GM21360 (cell line): ENCODE measurements around the gene RAPGEF4.

Experiments
- ATAC-seq: cut with Tn5 transposase; IDR thresholded peaks from one replicate; pipeline ENCODE4 v1.9.1; 2021; ENCODE audit warnings: mild to moderate bottlenecking, moderate library complexity; ENCODE audit not compliant: unreplicated experiment

RAPGEF4 gene

DNA sequence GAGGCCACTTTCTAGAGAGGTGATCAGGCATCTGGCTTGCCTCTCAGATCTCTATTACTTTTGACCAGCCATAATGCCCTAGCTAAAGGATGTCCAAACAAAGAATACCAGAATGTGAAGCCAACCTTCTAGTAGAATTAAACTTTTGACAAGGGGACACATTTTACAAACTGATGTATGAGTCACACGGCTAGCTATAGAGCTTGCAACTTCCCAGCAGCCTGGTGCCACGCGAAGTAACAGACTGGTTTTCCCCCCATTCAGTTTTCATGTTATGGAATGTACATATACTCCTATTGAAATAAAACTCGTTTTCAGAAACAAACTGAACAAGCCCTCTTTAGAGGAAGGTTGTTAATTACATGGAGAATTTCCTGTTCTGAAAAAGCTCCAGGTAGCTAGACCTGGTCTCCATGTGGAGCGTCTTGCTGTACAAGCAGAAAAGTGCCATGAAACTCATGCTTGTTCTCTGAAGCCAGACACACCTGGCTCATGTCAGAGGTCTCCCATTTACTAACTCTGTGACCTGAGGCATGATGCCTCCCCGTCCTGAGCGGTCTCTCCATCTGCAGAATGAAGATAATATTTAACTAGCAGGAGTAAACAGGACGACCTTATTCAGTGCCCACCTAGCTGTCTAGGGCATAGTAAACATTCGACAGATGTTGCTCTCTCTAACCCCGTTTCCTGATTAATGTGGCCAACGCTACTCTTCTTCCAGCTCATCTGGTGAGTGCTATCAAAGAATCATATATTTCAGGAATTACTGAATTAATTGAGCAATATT is 258.5 kb downstream of the RAPGEF4 start:
- ATAC-seq = no peak

DNA sequence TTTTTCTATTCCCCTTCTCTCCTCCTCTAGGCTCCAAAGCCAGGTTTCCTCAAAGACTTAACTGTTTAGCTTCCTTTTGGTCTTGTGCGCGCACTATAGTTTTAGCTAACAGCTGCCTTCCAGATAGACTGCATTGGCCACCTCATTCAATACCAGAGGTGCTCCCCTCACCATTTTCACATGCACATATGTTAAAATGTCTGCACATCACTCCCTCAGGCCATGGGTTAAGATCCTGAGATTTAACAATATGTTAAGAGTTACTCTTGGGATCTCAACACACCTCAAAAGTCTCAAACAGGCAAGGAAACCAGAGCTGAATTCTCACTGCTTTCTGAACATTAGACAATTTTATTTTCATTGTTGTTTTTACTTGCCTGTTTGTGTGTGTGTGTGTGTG is 259.2 kb downstream of the RAPGEF4 start:
- ATAC-seq = no peak

DNA sequence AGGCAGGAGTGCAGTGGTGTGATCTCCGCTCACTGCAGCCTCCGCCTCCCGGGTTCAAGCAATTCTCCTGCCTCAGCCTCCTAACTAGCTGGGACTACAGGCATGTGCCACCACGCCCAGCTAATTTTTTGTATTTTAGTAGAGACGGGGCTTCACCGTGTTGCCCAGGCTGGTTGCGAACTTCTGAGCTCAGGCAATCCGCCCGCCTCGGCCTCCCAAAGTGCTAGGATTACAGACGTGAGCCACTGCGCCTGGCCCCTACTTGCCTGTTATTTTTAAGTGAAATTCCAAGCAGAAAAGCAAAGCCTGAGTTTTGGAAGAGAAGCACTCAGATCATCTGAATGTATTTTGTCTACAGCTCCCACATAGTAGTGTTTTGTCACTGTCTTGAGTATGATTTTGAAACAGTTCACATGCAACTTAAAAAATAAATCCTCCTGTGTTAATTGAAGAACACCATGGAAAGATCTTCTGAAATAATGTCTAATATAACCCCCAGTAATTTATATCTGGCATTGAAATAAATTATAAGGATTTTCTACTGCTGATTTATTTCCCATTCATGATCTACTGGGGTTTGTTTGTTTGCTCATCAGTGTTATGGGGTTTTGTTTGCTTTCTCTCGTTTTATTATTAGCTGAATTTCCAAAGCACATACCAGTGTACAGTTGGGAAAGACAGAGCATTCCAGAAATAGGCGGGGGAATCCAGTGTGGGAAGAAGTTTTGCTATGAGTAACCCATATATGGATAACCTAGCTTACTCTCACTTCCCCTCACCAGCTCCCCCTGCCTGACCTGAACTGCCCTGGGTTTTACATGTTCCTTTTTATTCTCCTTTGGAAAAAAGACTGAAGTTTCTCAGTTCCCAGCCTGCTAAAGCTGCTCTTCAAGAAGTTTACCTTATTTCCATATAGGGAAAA is 259.9 kb downstream of the RAPGEF4 start:
- no peak for ATAC-seq

DNA sequence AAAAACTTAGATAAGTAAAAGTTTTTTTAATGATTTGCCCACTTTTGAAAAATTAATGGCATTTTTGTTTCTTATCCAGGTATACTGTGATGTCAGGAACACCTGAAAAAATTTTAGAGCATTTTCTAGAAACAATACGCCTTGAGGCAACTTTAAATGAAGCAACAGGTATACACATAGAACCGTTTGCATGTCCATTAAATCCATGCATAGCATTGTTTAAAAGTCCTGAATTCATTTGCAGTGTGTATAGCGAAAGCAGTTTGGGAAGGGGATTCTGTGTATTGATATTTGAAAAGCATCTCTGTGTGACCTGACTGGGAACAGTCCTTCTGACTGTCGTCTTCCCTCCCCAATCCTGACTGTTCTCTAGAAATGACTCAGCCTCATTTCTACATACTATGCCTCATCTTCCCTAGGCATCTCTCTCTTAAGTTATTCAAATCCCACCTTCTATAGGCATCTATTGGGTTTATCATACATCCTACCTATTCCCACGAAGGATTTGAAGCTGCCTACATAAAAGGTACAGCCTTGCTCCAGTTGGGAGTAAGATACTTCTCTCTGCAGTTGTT is 260.8 kb downstream of the RAPGEF4 start:
- ATAC-seq = no peak

DNA sequence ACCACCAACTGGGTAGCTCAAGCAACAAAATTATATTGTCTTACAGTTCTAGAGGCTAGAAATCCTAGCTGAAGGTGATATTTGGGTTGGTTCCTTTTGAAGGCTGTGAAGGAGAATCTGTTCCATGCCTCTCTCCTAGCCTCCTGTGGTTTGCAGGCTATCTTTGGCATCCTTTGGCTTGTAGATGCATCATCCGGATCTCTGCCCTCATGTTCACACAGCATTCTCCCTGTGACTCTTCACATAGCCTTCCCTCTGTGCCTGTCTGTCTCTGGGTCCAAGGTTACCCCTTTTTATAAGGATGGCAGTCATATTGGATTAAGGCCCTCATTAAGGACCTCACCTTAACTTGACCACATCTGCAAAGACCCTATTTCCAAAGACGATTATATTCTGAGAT is 261.4 kb downstream of the RAPGEF4 start:
- ATAC-seq = no peak

DNA sequence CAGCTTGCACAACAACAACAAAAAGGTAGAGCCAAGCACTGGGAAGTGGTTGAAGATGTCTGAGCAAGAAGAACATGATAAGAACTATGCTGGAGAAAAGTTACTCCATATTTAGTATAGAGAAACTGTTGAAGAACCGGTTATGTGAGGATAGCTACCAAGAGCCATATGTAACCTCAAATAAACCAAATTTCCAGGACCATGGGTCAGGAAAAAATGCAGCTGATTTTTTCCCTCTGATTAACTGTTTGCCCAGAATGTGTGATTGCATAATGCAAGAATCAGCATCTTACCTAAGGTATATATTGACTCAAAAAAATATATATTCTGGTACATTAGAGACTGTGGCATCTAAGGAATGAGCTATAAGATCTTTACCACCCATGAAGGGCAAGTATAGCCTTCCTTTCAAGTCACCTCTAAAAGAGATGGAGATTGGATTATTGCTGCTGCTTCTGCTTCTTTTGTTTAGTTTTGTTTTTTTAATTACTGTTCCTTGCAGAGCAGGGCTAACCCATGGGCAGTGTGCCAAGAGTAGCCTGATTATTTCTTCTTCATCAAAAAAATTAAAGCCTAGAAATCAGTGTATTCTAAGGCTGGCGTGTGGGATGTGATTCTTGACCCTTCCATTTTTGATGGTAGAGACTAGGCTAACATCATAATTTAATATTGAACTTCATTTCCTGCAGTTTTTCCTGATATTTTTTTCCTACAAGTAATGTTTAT is 263.1 kb downstream of the RAPGEF4 start:
- no peak for ATAC-seq

DNA sequence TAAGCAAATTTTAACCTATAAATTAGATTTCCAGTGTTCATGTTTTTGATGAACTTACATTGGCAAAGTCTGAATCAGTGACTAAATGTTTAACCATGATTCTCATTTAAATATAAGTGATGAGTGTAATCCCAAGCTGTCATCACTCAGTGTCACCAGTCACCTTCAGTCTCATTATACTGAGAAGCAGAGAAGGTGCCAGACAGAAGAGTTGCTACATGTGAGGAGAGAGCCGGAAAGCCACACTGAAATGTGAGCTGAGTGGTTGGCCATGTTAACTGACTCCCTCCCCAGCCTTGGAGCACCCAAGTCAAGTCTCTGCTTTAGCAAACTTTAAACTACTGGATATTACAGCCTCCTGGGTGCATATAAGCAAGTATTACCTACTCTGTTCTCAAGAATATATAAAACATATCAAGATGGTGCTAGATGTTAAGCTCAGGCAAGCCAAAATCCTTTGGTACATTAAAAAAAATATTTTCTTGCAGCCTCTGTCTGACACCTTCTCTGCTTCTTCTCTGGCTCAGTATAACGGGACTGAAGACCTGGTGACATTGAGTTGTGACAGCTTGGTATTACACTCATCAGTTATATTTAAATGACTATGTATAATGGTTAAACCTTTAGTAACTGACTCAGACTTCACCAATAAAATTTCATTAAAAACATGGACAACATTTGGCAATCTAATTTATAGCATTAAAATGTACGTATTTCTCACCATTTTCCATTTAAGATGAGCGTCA is 264.2 kb downstream of the RAPGEF4 start:
- no peak for ATAC-seq

DNA sequence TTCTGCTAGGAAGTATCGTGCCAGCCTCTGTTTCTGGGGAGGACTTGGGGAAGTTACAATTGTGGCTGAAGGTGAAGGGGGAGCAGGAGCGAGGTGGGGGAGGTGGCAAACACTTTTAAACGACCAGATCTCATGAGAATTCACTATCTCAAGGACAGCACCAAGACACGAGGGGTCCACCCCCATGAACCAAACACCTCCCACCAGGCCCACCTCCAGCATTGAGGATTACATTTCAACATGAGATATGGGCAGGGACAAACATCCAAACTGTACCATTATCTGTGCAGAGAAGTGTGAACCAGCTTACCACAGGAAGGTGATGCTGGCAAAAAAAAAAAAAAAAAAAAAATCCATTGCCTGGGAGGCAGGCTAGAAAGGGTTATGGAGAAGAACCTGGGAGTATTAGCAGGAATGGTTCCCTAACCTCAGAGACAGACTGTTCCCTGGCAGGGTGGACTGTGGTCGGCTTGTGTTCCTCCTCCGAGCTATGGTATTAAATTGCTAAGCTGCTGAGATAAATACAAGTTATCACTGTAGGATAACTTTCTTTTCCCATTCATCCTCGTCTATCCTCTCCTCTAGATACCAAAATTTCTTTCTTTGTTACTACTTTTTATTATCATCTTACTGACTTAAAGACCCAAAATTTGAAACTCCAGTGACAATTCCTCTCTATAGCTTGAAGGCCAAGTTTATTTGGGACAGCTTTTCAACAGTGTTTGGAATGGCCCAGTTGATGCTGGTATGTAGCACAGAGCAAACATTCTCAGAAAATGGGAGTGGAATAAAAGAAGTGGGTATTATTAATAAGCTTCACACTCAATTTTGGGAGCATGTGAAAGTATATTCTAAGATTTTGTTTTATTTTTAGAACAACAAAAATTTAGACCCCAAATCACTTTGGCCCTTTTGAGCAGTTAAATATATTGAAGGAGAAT is 266.3 kb downstream of the RAPGEF4 start:
- ATAC-seq = no peak

DNA sequence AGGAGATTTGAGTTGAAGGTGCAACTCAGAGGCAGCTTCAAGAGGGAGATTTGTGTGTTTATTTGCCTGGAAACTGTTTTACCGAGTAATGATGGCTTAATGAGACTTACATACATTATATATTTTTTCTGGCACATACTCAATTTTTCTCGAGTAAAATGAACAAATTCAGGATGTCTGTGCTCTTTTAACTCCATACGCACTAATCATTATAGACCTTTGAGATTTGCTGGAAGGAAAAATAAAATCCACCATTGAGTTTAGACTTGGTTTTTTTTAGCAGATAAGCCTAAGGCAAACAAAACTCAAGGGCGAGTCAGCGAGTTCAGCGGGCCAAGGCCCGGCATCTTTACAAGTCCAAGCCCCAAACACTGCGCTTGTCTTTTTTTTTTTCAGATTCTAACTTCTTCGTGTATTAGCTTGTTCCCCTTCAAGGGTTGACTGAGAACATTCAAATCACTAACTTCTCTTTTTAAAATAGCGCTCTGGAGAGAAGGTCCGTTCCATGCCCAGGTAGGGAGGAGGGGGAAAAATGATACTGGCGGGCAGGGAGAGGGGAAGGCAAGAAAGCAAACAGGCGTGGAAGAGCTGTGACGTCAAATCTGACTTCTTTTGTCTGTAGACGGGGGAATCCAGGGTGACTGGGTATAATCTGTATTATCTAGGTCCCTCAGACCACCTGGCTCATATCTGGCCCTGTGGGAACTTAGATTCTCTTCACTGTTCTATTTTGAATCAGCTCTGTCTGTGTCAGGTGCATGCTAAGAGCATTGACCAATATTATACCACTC is 267.3 kb downstream of the RAPGEF4 start:
- no peak for ATAC-seq

DNA sequence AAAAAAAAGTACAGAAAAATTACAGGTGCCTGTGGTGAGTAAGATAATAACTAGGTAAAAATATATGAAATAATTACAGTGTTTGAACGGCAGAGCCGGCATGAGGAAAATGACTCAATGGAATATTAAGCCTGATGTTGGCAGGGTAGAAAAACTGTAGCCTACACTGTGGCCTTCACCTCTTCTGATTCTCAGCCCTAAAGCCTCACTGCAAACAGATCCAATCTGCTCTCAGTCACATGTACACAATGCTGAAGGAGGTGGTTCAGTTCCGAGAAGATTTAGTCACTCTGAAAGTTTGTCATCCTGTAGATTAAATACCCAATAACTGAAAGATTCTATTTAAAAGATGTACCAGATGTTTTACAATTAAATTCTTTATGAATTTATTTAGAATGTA is 273.1 kb downstream of the RAPGEF4 start:
- no peak for ATAC-seq

DNA sequence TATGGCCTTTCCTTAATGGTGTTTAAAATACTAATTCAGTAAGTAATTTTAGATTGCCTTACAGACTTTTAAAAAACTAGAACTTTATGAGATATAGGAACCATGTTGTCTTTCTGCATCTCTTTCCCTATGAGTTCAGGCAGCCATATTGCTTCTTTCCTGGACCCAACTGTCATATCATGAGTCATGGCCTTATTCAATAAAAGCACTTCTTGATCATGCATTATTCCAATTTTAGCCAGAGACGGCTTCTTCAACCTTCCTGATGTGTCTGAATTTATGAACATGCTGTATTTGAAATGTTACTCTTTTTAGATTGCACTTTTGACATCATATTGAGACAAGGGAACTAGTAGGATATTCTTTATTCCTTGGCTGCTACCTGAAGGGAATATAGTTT is 274.6 kb downstream of the RAPGEF4 start:
- ATAC-seq = no peak

DNA sequence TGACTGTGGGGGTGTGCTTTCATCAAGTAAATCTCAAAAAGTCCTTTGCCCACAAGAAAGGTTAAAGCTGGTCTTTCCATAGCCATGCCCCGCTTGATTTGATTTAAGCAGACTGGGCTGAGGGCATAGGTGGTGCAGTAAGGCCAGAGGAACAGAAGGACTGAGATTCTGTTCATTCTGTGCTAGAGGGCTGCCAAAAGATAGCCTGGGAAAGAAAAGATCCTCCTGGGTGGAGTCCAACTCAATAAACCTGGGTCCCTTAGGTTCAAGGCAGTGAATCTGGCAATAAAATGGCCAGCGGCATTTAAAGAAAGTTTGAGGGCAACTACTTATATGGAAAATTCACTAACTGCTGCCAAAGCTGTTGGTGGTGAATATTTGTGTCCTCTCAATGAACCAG is 280.8 kb downstream of the RAPGEF4 start:
- no peak for ATAC-seq

DNA sequence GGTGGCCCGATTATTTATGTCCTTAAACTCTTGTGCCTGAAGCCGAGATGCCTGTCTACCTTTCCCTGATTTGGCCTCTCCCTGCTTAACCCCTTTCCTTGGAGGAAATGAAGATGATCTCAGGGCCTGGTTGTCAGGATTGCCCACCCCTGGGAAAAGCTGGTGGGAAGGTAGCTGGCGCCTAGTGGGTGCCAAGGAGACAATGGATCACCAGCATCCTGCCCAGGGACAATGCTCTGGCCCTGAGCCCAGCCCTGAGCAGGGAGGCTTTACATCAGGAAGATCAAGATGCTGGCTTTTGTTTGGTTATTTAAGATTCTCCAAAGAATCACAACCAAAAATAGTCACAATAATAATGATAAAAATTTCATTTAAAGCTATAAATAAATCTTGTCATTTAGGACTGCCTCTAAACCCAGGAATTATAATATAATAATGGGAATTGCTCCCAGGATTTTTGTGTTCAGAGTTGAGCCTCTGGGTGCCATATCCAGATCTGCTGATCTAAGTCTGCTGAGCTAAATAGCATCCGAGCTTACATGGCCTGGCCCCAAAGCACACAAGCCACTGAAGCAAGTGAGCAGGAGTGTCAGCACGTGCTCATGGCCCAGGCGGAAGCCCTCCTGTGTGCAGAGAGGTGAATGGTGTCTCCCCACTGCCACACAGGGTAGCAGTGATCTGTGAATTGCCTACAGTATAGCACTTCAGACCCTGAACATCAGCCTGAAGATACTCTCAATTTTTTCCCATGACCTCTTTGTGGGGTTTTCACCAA is 282.2 kb downstream of the RAPGEF4 start:
- ATAC-seq = no peak

DNA sequence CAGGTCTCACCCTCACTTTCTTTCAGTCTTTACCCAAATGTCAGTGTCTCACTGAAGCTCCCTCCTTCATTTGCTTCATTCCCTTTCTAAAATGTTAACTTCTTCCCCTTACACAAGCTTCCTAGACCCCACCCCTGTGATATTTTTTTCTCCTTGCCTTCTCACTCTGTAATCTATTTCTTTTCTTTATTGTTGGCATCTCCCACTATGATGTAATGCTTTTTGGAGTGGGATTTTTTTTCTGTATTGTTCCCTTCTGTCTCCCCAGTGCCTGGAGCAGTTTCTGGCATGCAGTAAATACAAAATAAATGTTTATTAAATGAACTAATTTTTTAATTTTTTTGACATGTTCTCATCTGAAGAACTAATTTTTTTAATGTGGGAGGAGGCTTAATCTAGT is 284.1 kb downstream of the RAPGEF4 start:
- no peak for ATAC-seq

DNA sequence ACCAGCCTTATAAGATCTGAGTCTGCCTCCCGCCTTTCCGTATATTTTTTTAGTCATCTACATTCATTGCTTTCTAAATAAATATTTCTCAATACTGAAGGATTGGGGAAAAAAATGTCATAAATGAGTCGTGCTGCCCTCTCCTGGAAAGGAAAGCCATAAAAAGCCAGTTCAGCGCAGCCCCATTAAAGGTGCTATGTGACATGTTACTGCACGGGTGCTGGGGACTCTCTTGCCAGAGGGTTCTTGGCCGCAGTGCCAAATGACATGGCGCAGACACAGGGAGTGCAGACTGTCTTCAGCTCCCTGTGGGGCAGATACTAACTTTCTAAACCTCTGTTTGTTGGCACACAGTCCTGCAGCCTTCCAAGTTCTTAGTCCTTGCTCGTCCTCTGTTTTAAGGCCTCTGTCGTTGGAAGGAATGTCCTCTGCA is 286.3 kb downstream of the RAPGEF4 start:
- no peak for ATAC-seq

DNA sequence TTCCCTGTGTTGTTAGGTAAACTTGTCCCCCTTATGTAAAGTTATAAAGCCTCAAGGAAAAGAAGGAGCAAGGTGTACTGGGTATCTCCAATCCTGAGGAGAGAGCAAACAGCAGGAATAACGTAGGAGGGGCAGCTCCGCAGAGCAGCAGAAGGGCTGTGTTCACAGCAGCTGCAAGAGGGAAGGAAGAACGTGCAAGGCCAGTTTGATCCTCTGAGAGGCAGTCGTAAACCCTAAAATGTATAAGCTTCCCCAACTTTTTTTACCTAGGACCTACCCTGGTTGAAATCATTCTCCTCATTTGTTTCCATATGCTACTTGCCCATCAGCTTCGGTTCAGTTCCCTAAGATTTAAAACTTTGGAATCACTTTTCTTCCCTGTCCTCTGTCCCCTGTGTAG is 288.1 kb downstream of the RAPGEF4 start:
- no peak for ATAC-seq

DNA sequence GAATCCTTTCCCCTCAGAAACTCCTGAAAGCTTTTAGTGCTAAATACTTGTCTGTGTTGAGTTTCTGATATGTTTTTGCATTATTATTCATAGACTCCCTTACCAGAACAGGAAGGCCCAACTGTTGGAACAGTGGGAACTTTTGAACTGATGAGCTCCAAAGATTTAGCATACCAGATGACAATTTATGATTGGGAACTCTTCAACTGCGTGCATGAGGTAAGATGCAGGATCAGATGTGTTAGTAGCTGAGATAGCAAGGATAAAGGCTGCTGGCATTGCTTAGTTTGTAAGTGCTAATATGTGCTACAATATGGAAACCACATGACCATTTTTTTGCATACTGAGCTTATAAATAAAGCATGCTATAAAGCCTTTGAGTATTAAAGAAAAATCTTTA is 290.8 kb downstream of the RAPGEF4 start:
- ATAC-seq = no peak
